ENCODE data around the gene SORCS3. TPM values are rescaled to one million over a fixed set of nuclear protein-coding genes. Genes with fewer than 3 reads are reported as not detected.

Gene SORCS3
- polyA plus RNA-seq, 3 donors = 3.6 to 5.7 (median 4.6) TPM

GRCh38 chr10:105181626-105182025, 540.5 kb downstream of the SORCS3 start:
- no peak for DNase-seq (ENCODE audit: extremely low read depth in 1 of 11, low read depth in 9 of 11, low spot score in 4 of 11)

GRCh38 chr10:105183536-105183935, 542.4 kb downstream of the SORCS3 start:
- DNase-seq (ENCODE audit: extremely low read depth in 1 of 11, low read depth in 9 of 11, low spot score in 4 of 11) = no peak

GRCh38 chr10:105185161-105185560, 544.1 kb downstream of the SORCS3 start:
- no peak for DNase-seq (ENCODE audit: extremely low read depth in 1 of 11, low read depth in 9 of 11, low spot score in 4 of 11)

- peak in 4 of 11 donors; percentile 5 to 38 (median 18) for DNase-seq (ENCODE audit: extremely low read depth in 1 of 11, low read depth in 9 of 11, low spot score in 4 of 11)
Observed at GRCh38 chr10:105187243-105187642, 546.2 kb downstream of the SORCS3 start.

GRCh38 chr10:105188737-105189462, 547.8 kb downstream of the SORCS3 start:
- peak in 1 of 11 donors; percentile 15 for DNase-seq (ENCODE audit: extremely low read depth in 1 of 11, low read depth in 9 of 11, low spot score in 4 of 11)

GRCh38 chr10:105189463-105189800, 548.3 kb downstream of the SORCS3 start:
- no peak for DNase-seq (ENCODE audit: extremely low read depth in 1 of 11, low read depth in 9 of 11, low spot score in 4 of 11)

- DNase-seq (ENCODE audit: extremely low read depth in 1 of 11, low read depth in 9 of 11, low spot score in 4 of 11) = no peak
Observed at GRCh38 chr10:105192146-105192545, 551.1 kb downstream of the SORCS3 start.

GRCh38 chr10:105192861-105193260, 551.8 kb downstream of the SORCS3 start:
- DNase-seq (ENCODE audit: extremely low read depth in 1 of 11, low read depth in 9 of 11, low spot score in 4 of 11) = no peak

GRCh38 chr10:105195831-105196230, 554.7 kb downstream of the SORCS3 start:
- DNase-seq (ENCODE audit: extremely low read depth in 1 of 11, low read depth in 9 of 11, low spot score in 4 of 11) = no peak

- DNase-seq (ENCODE audit: extremely low read depth in 1 of 11, low read depth in 9 of 11, low spot score in 4 of 11) = no peak
Observed at GRCh38 chr10:105197598-105198364, 556.7 kb downstream of the SORCS3 start.

- no peak for DNase-seq (ENCODE audit: extremely low read depth in 1 of 11, low read depth in 9 of 11, low spot score in 4 of 11)
Observed at GRCh38 chr10:105206616-105207015, 565.5 kb downstream of the SORCS3 start.

GRCh38 chr10:105207476-105207995, 566.4 kb downstream of the SORCS3 start:
- peak in 7 of 11 donors; percentile 5 to 45 (median 23) for DNase-seq (ENCODE audit: extremely low read depth in 1 of 11, low read depth in 9 of 11, low spot score in 4 of 11)

GRCh38 chr10:105210546-105210945, 569.5 kb downstream of the SORCS3 start:
- DNase-seq (ENCODE audit: extremely low read depth in 1 of 11, low read depth in 9 of 11, low spot score in 4 of 11) = no peak

GRCh38 chr10:105237685-105238084, 596.6 kb downstream of the SORCS3 start:
- DNase-seq (ENCODE audit: extremely low read depth in 1 of 11, low read depth in 9 of 11, low spot score in 4 of 11) = no peak

GRCh38 chr10:105239311-105240219, 598.5 kb downstream of the SORCS3 start:
- DNase-seq (ENCODE audit: extremely low read depth in 1 of 11, low read depth in 9 of 11, low spot score in 4 of 11) = no peak

GRCh38 chr10:105241254-105241653, 600.2 kb downstream of the SORCS3 start:
- DNase-seq (ENCODE audit: extremely low read depth in 1 of 11, low read depth in 9 of 11, low spot score in 4 of 11) = no peak

GRCh38 chr10:105243381-105243780, 602.3 kb downstream of the SORCS3 start:
- no peak for DNase-seq (ENCODE audit: extremely low read depth in 1 of 11, low read depth in 9 of 11, low spot score in 4 of 11)

- no peak for DNase-seq (ENCODE audit: extremely low read depth in 1 of 11, low read depth in 9 of 11, low spot score in 4 of 11)
Observed at GRCh38 chr10:105243825-105244224, 602.7 kb downstream of the SORCS3 start.

GRCh38 chr10:105247831-105248499, 606.9 kb downstream of the SORCS3 start:
- DNase-seq (ENCODE audit: extremely low read depth in 1 of 11, low read depth in 9 of 11, low spot score in 4 of 11) = peak in 1 of 11 donors; percentile 18

Data from renal cortex interstitium (tissue), 11 donors.